Right kidney (tissue), 1 donor: ENCODE data around the gene KRABD2.
A peak's percentile ranks its signal among the peaks of the same experiment; 100 is the strongest.
"Not testable (repeated sequence)": the region's sequence is repeated elsewhere in the genome, so short reads cannot be mapped to it uniquely, and the experiment has no call there.

ENCODE experiments used
- DNase-seq: peaks from one replicate; pipeline ENCODE4 v3.0.0-alpha.2; 2016

The KRABD2 gene

GRCh38 chr17:8360751-8361150 is 15.8 kb downstream of the KRABD2 start:
- no peak for DNase-seq

GRCh38 chr17:8360260-8360659 is 16.2 kb downstream of the KRABD2 start:
- no peak for DNase-seq

GRCh38 chr17:8359769-8360168 is 16.7 kb downstream of the KRABD2 start:
- no peak for DNase-seq

- no peak for DNase-seq
Observed at GRCh38 chr17:8357910-8358309, 18.6 kb downstream of the KRABD2 start.

- DNase-seq: no peak
Observed at GRCh38 chr17:8354236-8354635, 22.3 kb downstream of the KRABD2 start.

- no peak for DNase-seq
Observed at GRCh38 chr17:8353736-8354135, 22.8 kb downstream of the KRABD2 start.

GRCh38 chr17:8350339-8350738 is 26.2 kb downstream of the KRABD2 start:
- DNase-seq: no peak

- DNase-seq: not testable (repeated sequence)
Observed at GRCh38 chr17:8347001-8347400, 29.5 kb downstream of the KRABD2 start.

GRCh38 chr17:8345951-8346665 is 30.4 kb downstream of the KRABD2 start:
- no peak for DNase-seq

- DNase-seq: no peak
Observed at GRCh38 chr17:8345052-8345690, 31.3 kb downstream of the KRABD2 start.

GRCh38 chr17:8341456-8341855 is 35.0 kb downstream of the KRABD2 start:
- DNase-seq: no peak

- no peak for DNase-seq
Observed at GRCh38 chr17:8339540-8339939, 37.0 kb downstream of the KRABD2 start, which contains the start of gene ODF4. Gene ODF4 (plus strand): TSS chr17:8339840. CDS start chr17:8340052, 212 bp downstream.

- DNase-seq: no peak
Observed at GRCh38 chr17:8338753-8339140, 37.8 kb downstream of the KRABD2 start.

- no peak for DNase-seq
Observed at GRCh38 chr17:8337802-8338752, 38.4 kb downstream of the KRABD2 start.

GRCh38 chr17:8333281-8333680 is 43.2 kb downstream of the KRABD2 start:
- no peak for DNase-seq

- DNase-seq: peak; percentile 28
Observed at GRCh38 chr17:8332688-8333087, 43.8 kb downstream of the KRABD2 start.

GRCh38 chr17:8332128-8332527 is 44.4 kb downstream of the KRABD2 start:
- DNase-seq: no peak

- no peak for DNase-seq
Observed at GRCh38 chr17:8327303-8327649, 49.2 kb downstream of the KRABD2 start.
